Type B pancreatic cell (in vitro differentiated cells): ENCODE results near the gene VWC2. TPM values are rescaled to one million over a fixed set of nuclear protein-coding genes. Genes with fewer than 3 reads are reported as not detected.

Experiments
- DNase-seq: peaks from one replicate; pipeline ENCODE4 v3.0.0; 2021; ENCODE audit warnings: mixed read lengths; ENCODE audit not compliant: unreplicated experiment; ENCODE audit errors: extremely low spot score
- H3K27ac Mint-ChIP-seq: 2 replicates; pipeline ENCODE4 v1.8.0; 2021; ENCODE audit warnings: mild to moderate bottlenecking, mixed read lengths
- H3K27me3 Mint-ChIP-seq: 2 replicates; pipeline ENCODE4 v1.8.0; 2021; ENCODE audit warnings: mixed read lengths
- H3K36me3 Mint-ChIP-seq: 2 replicates; pipeline ENCODE4 v1.8.0; 2021; ENCODE audit warnings: mixed read lengths
- H3K4me1 Mint-ChIP-seq: one replicate; pipeline ENCODE4 v1.8.0; 2021; ENCODE audit warnings: mixed read lengths; ENCODE audit not compliant: unreplicated experiment
- H3K4me3 Mint-ChIP-seq: 2 replicates; pipeline ENCODE4 v1.8.0; 2021; ENCODE audit warnings: mild to moderate bottlenecking, mixed read lengths
- H3K9me3 Mint-ChIP-seq: 2 replicates; pipeline ENCODE4 v1.8.0; 2021; ENCODE audit warnings: mixed read lengths
- CTCF ChIP-seq: fragments of 200-600 bp; sonication (generic); conservative IDR thresholded peaks from 2 replicates; pipeline ENCODE4 v1.5.0; 2021; ENCODE audit warnings: antibody characterized with exemption, mild to moderate bottlenecking
- total RNA-seq: library from RNA; stranded (reverse); gene quantifications from 2 replicates; pipeline ENCODE4 v1.2.1, GENCODE V29; 2021; ENCODE audit warnings: low replicate concordance

The VWC2 gene
- total RNA-seq, 1 donor from 2014 or later: 0.60 TPM

GRCh38 chr7:49766966-49767365 lies 6.5 kb upstream of the VWC2 start:
- Mint-ChIP-seq H3K4me3 (no peak overlapping the region), H3K4me1 (no peaks in the 10 kb centered on the region), H3K9me3 (no peaks in the 10 kb centered on the region), H3K36me3 (no peaks in the 10 kb centered on the region), H3K27ac (no peak overlapping the region), H3K27me3 (peaks cover 76% of the 10 kb centered on the region)
- no peak for TF ChIP-seq CTCF
- no peak for DNase-seq

- Mint-ChIP-seq H3K9me3 (no peaks in the 10 kb centered on the region), H3K27me3 (peaks cover 84% of the 10 kb centered on the region), H3K4me1 (peaks cover under 1% of the 10 kb centered on the region), H3K36me3 (no peaks in the 10 kb centered on the region), H3K4me3 (no peak overlapping the region), H3K27ac (no peak overlapping the region)
- TF ChIP-seq CTCF: no peak
- DNase-seq: no peak
Observed at GRCh38 chr7:49767719-49768118, 5.7 kb upstream of the VWC2 start.

- H3K36me3 Mint-ChIP-seq: no peaks in the 10 kb centered on the region
- DNase-seq: no peak
- H3K27me3 Mint-ChIP-seq: peaks cover 88% of the 10 kb centered on the region
- no peak for TF ChIP-seq CTCF
- peaks cover 6% of the 10 kb centered on the region for H3K4me1 Mint-ChIP-seq
- H3K4me3 Mint-ChIP-seq: no peak overlapping the region
- H3K27ac Mint-ChIP-seq: no peak overlapping the region
- no peaks in the 10 kb centered on the region for H3K9me3 Mint-ChIP-seq
Observed at GRCh38 chr7:49768254-49768653, 5.2 kb upstream of the VWC2 start.

- Mint-ChIP-seq H3K36me3 (no peaks in the 10 kb centered on the region), H3K27ac (no peak overlapping the region), H3K4me3 (no peak overlapping the region), H3K9me3 (no peaks in the 10 kb centered on the region), H3K4me1 (peaks cover 6% of the 10 kb centered on the region), H3K27me3 (peaks cover 83% of the 10 kb centered on the region)
- no peak for DNase-seq
- TF ChIP-seq CTCF: no peak
Observed at GRCh38 chr7:49768835-49769234, 4.6 kb upstream of the VWC2 start.

- Mint-ChIP-seq H3K9me3 (no peaks in the 10 kb centered on the region), H3K27me3 (peaks cover 78% of the 10 kb centered on the region)
- no peak for TF ChIP-seq CTCF
Observed at GRCh38 chr7:49769285-49769857, 4.1 kb upstream of the VWC2 start.

GRCh38 chr7:49770838-49771237 lies 2.6 kb upstream of the VWC2 start:
- no peaks in the 10 kb centered on the region for H3K9me3 Mint-ChIP-seq
- H3K27me3 Mint-ChIP-seq: peaks cover 77% of the 10 kb centered on the region
- H3K27ac Mint-ChIP-seq: no peak overlapping the region
- H3K4me1 Mint-ChIP-seq: peaks cover 6% of the 10 kb centered on the region
- no peak for TF ChIP-seq CTCF
- no peaks in the 10 kb centered on the region for H3K36me3 Mint-ChIP-seq
- H3K4me3 Mint-ChIP-seq: no peak overlapping the region
- no peak for DNase-seq

More at GRCh38 chr7:49769285-49769857, 4.1 kb upstream of the VWC2 start:
- Mint-ChIP-seq H3K36me3 (no peaks in the 10 kb centered on the region), H3K4me1 (peaks cover 6% of the 10 kb centered on the region), H3K27ac (no peak overlapping the region), H3K4me3 (no peak overlapping the region)
- DNase-seq: no peak
